ENCODE measurements around the gene CTNS.

The CTNS gene

DNA sequence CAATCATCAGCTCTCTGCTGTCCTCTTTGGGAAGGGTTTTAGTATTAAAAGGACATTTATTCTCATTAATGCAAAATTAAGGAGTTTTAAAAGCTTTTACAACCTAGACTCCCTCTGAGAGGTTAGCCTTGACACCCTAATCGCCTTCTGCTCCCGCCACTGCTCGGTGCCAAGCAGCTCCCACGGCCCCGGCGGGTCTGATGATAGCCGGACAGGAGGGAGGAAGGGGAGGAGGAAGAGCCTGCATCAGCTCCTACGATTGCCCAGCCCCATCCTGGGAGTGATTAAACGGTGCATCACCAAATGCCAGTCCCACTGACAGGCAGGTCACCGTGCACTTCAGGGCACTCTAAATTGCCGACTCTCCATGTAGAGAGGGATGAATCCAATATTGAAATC is 8.8 kb upstream of the CTNS start (continued):
- no peak for TF ChIP-seq ZNF341 (tag by site-specific recombination; IDR thresholded peaks at IDR 0.05; ENCODE audit: low read depth)

DNA sequence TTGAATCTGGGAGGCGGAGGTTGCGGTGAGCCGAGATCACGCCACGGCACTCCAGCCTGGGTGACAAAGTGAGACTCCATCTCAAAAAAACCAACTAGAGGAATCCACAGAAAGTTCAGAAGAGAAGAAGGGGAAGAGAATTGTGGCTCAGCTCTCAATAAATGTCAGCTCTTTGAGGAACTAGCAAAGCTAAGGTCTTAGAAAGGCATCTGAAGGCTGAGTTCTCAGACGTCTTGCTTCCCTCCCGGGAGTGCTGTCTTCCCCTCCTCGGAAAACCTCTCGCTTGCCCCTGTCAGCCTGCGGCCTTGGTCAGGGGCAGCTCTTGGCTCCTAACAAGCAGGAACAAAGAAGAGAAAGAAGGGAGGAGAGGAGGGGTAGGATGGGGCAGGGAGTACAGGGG is 5.8 kb upstream of the CTNS start:
- CTCF ChIA-PET = interaction anchor here (0.6 kb wide), 1 partner anchor 16 kb away, joined by 4 read pairs; no protein-coding TSS in a partner anchor

More for the DNA sequence above, 5.8 kb upstream of the CTNS start:
- Histone ChIP-seq H3K9me3 (ENCODE audit: control insufficient read depth, insufficient read depth, low read depth, low read length) (no peaks in the 10 kb centered on the region), H3K4me1 (ENCODE audit: control insufficient read depth, insufficient read depth, low read length) (no peaks in the 10 kb centered on the region), H3K36me3 (ENCODE audit: control insufficient read depth in 2 of 2, insufficient read depth in 1 of 2, low read length in 2 of 2) (peaks cover 30 to 56% of the 10 kb centered on the region in 2 experiments), H3K4me3 (ENCODE audit: low read depth, low read length) (no peak overlapping the region), H3K27ac (ENCODE audit: extremely low read depth, low read depth, low read length) (no peak overlapping the region)
- POLR2A ChIA-PET = interaction anchor here (1.2 kb wide), 1 partner anchor 37 kb away, joined by 3 read pairs; no protein-coding TSS in a partner anchor
- TF ChIP-seq ZNF302 (tag by site-specific recombination; IDR thresholded peaks at IDR 0.05; ENCODE audit: low read depth) (no peak), ZNF747 (tag by site-specific recombination; IDR thresholded peaks at IDR 0.05) (no peak), ZNF184 (tag by site-specific recombination; IDR thresholded peaks at IDR 0.05) (no peak), ZNF626 (tag by site-specific recombination; IDR thresholded peaks at IDR 0.05) (no peak), ZBTB1 (tag by site-specific recombination; IDR thresholded peaks at IDR 0.05) (no peak), SP3 (tag by site-specific recombination; IDR thresholded peaks at IDR 0.05) (no peak), ZNF133 (tag by site-specific recombination; IDR thresholded peaks at IDR 0.05) (no peak), ZNF692 (tag by site-specific recombination; IDR thresholded peaks at IDR 0.05) (no peak), ZNF529 (tag by site-specific recombination; IDR thresholded peaks at IDR 0.05; ENCODE audit: insufficient replicate concordance) (no peak), HIC1 (tag by site-specific recombination; IDR thresholded peaks at IDR 0.05) (no peak), ZNF394 (tag by site-specific recombination; IDR thresholded peaks at IDR 0.05; ENCODE audit: borderline replicate concordance) (no peak), MEIS1 (CRISPR knock-in tag; IDR thresholded peaks at IDR 0.05; ENCODE audit: borderline replicate concordance) (no peak), ZNF558 (tag by site-specific recombination; IDR thresholded peaks at IDR 0.05) (no peak), ZNF571 (tag by site-specific recombination; IDR thresholded peaks at IDR 0.05) (no peak), SALL2 (tag by site-specific recombination; IDR thresholded peaks at IDR 0.05; ENCODE audit: borderline replicate concordance) (no peak), ZNF473 (tag by site-specific recombination; IDR thresholded peaks at IDR 0.05) (no peak)
- TF ChIP-seq, protein P1, sequence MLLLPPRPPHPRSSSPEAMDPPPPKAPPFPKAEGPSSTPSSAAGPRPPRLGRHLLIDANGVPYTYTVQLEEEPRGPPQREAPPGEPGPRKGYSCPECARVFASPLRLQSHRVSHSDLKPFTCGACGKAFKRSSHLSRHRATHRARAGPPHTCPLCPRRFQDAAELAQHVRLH (tag by site-specific recombination; IDR thresholded peaks at IDR 0.05) = no peak
- TF ChIP-seq, protein P2, sequence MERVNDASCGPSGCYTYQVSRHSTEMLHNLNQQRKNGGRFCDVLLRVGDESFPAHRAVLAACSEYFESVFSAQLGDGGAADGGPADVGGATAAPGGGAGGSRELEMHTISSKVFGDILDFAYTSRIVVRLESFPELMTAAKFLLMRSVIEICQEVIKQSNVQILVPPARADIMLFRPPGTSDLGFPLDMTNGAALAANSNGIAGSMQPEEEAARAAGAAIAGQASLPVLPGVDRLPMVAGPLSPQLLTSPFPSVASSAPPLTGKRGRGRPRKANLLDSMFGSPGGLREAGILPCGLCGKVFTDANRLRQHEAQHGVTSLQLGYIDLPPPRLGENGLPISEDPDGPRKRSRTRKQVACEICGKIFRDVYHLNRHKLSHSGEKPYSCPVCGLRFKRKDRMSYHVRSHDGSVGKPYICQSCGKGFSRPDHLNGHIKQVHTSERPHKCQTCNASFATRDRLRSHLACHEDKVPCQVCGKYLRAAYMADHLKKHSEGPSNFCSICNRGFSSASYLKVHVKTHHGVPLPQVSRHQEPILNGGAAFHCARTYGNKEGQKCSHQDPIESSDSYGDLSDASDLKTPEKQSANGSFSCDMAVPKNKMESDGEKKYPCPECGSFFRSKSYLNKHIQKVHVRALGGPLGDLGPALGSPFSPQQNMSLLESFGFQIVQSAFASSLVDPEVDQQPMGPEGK (tag by site-specific recombination; IDR thresholded peaks at IDR 0.05) = no peak
- TF ChIP-seq, protein P3, sequence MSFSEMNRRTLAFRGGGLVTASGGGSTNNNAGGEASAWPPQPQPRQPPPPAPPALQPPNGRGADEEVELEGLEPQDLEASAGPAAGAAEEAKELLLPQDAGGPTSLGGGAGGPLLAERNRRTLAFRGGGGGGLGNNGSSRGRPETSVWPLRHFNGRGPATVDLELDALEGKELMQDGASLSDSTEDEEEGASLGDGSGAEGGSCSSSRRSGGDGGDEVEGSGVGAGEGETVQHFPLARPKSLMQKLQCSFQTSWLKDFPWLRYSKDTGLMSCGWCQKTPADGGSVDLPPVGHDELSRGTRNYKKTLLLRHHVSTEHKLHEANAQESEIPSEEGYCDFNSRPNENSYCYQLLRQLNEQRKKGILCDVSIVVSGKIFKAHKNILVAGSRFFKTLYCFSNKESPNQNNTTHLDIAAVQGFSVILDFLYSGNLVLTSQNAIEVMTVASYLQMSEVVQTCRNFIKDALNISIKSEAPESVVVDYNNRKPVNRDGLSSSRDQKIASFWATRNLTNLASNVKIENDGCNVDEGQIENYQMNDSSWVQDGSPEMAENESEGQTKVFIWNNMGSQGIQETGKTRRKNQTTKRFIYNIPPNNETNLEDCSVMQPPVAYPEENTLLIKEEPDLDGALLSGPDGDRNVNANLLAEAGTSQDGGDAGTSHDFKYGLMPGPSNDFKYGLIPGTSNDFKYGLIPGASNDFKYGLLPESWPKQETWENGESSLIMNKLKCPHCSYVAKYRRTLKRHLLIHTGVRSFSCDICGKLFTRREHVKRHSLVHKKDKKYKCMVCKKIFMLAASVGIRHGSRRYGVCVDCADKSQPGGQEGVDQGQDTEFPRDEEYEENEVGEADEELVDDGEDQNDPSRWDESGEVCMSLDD (tag by site-specific recombination; IDR thresholded peaks at IDR 0.05) = no peak
- TF ChIP-seq, protein P4, sequence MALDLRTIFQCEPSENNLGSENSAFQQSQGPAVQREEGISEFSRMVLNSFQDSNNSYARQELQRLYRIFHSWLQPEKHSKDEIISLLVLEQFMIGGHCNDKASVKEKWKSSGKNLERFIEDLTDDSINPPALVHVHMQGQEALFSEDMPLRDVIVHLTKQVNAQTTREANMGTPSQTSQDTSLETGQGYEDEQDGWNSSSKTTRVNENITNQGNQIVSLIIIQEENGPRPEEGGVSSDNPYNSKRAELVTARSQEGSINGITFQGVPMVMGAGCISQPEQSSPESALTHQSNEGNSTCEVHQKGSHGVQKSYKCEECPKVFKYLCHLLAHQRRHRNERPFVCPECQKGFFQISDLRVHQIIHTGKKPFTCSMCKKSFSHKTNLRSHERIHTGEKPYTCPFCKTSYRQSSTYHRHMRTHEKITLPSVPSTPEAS (tag by site-specific recombination; IDR thresholded peaks at IDR 0.05) = no peak

Data from HEK293 (cell line).